IPS DF 6.9 (cell line): ENCODE measurements around the gene XYLT1.

Source experiments
- DNase-seq: peaks from one replicate; pipeline ENCODE4 v3.0.0-alpha.2; 2013; ENCODE audit warnings: low read depth, low spot score
- H3K27ac ChIP-seq: one replicate; pipeline ENCODE4 v1.5.1; 2013; ENCODE audit warnings: low read length, control low read depth
- H3K27me3 ChIP-seq: 2 replicates; pipeline ENCODE4 v1.6.1; 2013; ENCODE audit warnings: mild to moderate bottlenecking, low read length; ENCODE audit not compliant: control insufficient read depth, insufficient read depth
- H3K36me3 ChIP-seq: 2 replicates; pipeline ENCODE4 v1.6.1; 2013; ENCODE audit warnings: low read length; ENCODE audit not compliant: control insufficient read depth, insufficient read depth
- H3K4me1 ChIP-seq: 2 replicates; pipeline ENCODE4 v1.6.1; 2013; ENCODE audit warnings: low read length; ENCODE audit not compliant: control insufficient read depth, insufficient read depth
- H3K4me3 ChIP-seq: 2 replicates; pipeline ENCODE4 v1.5.1; 2013; ENCODE audit warnings: mild to moderate bottlenecking, low read length
- H3K9me3 ChIP-seq: 2 replicates; pipeline ENCODE4 v1.6.1; 2013; ENCODE audit warnings: low read length, inconsistent platforms; ENCODE audit not compliant: control insufficient read depth, insufficient read depth
- WGBS: extraction: QIAGEN DNeasy Blood & Tissue Kit; methylation state at CpG from one replicate; pipeline ENCODE4 v1.1.7; 2013; ENCODE audit warnings: mixed read lengths, missing lambda C conversion rate; ENCODE audit not compliant: insufficient read length, insufficient coverage; 5-methylcytosine and 5-hydroxymethylcytosine counted together

Gene XYLT1

DNA sequence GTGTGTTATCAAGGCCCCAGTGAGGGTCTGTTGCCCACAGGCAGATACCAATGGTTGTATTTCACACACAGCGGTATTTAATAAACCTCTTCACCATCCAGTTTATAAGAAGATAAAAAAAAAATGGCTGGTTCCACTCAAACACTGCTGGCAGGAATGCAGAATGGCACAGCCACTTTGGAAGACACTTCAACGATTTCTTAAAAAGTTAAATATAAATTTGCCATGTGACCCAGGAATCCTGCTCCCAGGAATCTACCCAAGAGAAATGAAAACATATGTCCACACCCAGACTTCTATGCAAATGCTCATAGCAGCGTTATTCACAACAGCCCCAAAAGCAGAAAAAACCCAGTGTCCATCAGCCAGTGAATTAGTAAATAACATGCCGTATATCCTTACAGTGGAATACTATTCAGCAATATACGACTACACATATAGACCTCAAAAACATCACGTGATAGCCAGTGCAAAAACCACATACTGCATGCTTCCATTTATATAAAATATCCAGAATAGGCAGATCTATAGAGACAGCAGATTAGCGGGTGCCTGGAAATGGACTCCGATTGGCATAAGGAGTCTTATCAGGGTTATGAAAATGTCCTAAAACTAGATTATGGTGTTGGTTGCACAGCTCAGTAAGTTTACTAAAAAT, 38.7 kb downstream of the XYLT1 start:
- Histone ChIP-seq H3K9me3 (no peaks in the 10 kb centered on the region; the same call in 1 of the 2 replicates), H3K27ac (no peak overlapping the region), H3K27me3 (no peaks in the 10 kb centered on the region), H3K4me1 (peaks cover 2% of the 10 kb centered on the region), H3K4me3 (no peak overlapping the region), H3K36me3 (no peaks in the 10 kb centered on the region)
- no CpG with 5 or more reads among the region's 8 CpGs for WGBS
- no peak for DNase-seq

DNA sequence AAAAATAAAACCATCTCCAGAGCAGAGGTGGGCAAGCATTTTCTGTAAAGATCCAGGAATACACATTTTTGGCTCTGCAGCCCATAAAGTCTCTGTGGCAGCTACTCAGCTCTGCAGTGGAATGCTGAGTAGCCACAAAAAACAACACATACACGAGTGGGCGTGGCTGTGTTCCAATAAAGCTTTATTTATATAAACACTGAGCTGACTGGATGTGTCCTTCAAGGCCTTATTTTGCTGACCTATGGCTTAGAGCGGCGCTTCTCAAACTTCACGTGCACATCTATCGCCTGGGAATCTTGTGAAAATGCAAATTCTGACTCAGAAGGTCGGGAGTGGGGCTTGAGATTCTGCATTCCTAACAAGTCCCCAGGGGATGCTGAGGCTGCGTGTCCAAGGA, 39.7 kb downstream of the XYLT1 start:
- H3K27ac ChIP-seq = no peak overlapping the region
- H3K27me3 ChIP-seq = no peaks in the 10 kb centered on the region
- H3K36me3 ChIP-seq = no peaks in the 10 kb centered on the region
- DNase-seq = no peak
- no peak overlapping the region for H3K4me3 ChIP-seq
- no CpG with 5 or more reads among the region's 8 CpGs for WGBS
- H3K9me3 ChIP-seq = no peaks in the 10 kb centered on the region; the same call in 1 of the 2 replicates
- H3K4me1 ChIP-seq = peaks cover 2% of the 10 kb centered on the region

GRCh38 chr16:17426451-17426850, 44.3 kb downstream of the XYLT1 start:
- Histone ChIP-seq H3K4me1 (0 out of 2 replicates have a peak, but pooled peaks cover 2% of the 10 kb centered on the region), H3K27me3 (no peaks in the 10 kb centered on the region), H3K4me3 (no peak overlapping the region), H3K9me3 (no peaks in the 10 kb centered on the region), H3K36me3 (no peaks in the 10 kb centered on the region), H3K27ac (no peak overlapping the region)
- DNase-seq = no peak
- WGBS = no CpG with 5 or more reads among the region's 2 CpGs

DNA sequence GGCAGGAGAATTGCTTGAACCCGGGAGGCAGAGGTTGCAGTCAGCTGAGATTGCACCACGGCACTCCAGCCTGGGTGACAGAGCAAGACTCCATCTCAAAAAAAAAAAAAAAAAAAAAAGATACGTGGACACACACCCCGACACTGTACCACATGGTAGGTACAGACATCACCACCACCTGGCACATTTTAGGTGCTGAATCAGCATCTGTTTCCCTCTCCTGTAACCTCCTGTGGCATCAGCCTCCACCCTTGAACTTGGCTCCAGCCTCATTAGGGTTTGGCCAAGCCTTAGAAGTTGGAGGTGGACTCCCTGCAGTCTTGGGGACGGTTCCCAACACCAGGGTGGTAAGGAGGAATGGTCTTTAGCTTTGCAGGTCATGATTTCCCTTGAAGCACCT, 46.0 kb downstream of the XYLT1 start:
- Histone ChIP-seq H3K4me1 (0 out of 2 replicates have a peak, but pooled peaks cover 2% of the 10 kb centered on the region), H3K36me3 (no peaks in the 10 kb centered on the region), H3K27me3 (no peaks in the 10 kb centered on the region), H3K9me3 (no peaks in the 10 kb centered on the region), H3K27ac (no peak overlapping the region), H3K4me3 (no peak overlapping the region)
- no peak for DNase-seq
- WGBS = no CpG with 5 or more reads among the region's 5 CpGs

DNA sequence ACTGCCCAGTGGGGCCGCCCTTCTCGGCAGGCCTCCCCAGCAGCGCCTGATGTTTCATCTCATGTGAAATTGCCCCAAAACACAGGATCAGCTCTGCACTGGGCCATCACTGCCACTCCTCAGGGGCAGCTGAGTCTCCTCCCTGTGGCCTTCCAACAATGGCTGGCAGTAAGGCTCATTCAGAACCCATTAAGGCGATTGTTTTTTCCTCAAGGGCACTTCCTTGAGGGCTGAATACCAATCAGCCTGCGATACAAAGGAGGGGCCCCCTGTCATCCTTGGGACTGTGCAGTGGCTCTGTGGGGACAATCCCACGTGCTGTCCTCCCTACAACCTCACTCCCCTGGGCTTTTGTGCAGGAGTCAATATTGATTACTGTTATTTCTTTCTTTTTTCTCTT, 47.5 kb downstream of the XYLT1 start:
- Histone ChIP-seq H3K36me3 (no peaks in the 10 kb centered on the region), H3K27ac (no peak overlapping the region), H3K4me3 (no peak overlapping the region), H3K9me3 (no peaks in the 10 kb centered on the region), H3K27me3 (no peaks in the 10 kb centered on the region), H3K4me1 (0 out of 2 replicates have a peak, but pooled peaks cover 2% of the 10 kb centered on the region)
- WGBS = no CpG with 5 or more reads among the region's 6 CpGs
- no peak for DNase-seq

- WGBS = no CpG with 5 or more reads among the region's 4 CpGs
- Histone ChIP-seq H3K4me3 (no peak overlapping the region), H3K27ac (no peak overlapping the region), H3K4me1 (peaks cover 7% of the 10 kb centered on the region; the same call in 1 of the 2 replicates), H3K27me3 (no peaks in the 10 kb centered on the region), H3K9me3 (no peaks in the 10 kb centered on the region), H3K36me3 (no peaks in the 10 kb centered on the region)
- DNase-seq = no peak
Measured at GRCh38 chr16:17420816-17421215, 49.9 kb downstream of the XYLT1 start.

- WGBS = no CpG with 5 or more reads among the region's 4 CpGs
- H3K36me3 ChIP-seq = no peaks in the 10 kb centered on the region
- peaks cover 5% of the 10 kb centered on the region; the same call in 1 of the 2 replicates for H3K4me1 ChIP-seq
Measured at GRCh38 chr16:17419266-17419665, 51.5 kb downstream of the XYLT1 start.

DNA sequence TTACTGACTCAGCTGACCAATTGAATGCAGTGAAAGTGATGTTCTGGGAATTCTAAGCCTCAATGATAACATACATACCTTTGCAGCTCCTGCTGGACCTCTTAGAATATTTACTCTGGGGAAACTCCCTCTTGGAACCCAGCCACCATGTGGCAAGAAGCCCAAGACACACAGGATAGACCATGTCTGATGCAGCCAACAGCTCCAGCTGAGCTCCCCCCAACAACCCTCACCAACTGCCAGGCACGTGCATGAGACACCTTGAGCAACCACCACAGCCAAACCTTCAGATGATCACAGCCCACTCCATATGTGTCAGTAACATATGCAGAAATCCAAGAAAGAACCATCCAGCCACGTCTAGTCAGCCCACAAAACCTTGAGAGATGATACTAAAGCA, 53.0 kb downstream of the XYLT1 start:
- Histone ChIP-seq H3K27ac (no peak overlapping the region), H3K27me3 (no peaks in the 10 kb centered on the region), H3K4me3 (no peak overlapping the region), H3K36me3 (no peaks in the 10 kb centered on the region), H3K9me3 (no peaks in the 10 kb centered on the region), H3K4me1 (peaks cover 5% of the 10 kb centered on the region; the same call in 1 of the 2 replicates)
- WGBS = no CpG with 5 or more reads among the region's 2 CpGs
- DNase-seq = no peak

More at GRCh38 chr16:17419266-17419665, 51.5 kb downstream of the XYLT1 start:
- H3K9me3 ChIP-seq = no peaks in the 10 kb centered on the region
- no peak overlapping the region for H3K4me3 ChIP-seq
- H3K27ac ChIP-seq = no peak overlapping the region
- H3K27me3 ChIP-seq = no peaks in the 10 kb centered on the region
- DNase-seq = no peak

DNA sequence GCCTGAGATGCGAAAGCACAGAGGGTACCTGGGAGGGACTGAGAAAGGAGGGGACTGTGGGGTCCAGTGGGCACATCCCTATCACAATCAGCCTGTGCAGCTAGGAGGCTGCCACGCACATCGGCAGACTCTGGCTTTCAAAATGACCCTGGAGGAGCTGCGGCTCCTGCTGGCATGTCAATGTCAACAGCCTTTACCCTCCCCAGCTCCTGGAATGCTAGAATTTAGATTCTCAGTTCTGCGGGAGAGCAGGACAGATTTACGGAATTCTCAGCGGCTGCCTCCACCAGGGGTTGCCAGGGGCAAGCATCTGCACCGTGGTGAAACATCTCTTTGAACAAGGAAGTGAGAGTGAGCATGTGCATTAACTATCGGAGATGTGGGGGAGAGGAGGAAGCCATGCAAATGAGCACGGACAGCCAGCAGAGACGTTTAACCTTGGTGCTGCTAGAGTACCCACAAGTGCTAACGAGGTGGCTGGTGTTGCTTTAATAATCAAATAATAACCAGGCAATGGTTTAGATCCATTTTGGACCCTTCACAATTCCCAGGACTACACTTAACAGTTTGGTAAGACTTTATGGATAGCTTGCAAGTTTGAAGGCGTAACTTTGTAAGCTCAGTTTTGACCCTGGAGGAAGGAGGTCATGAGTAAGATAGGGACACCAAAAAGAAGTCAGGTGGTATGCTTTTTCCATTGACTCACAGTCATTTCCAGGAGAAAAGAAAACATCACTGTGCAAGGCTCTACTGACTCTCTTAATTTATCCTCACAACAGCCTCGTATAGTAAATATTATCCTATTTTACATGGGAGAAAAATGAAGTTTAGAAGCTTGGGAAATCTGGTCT, 54.1 kb downstream of the XYLT1 start:
- DNase-seq = no peak
- no peaks in the 10 kb centered on the region for H3K9me3 ChIP-seq
- H3K4me3 ChIP-seq = no peak overlapping the region
- peaks cover 6% of the 10 kb centered on the region; the same call in 1 of the 2 replicates for H3K4me1 ChIP-seq
- H3K36me3 ChIP-seq = no peaks in the 10 kb centered on the region
- WGBS = no CpG with 5 or more reads among the region's 14 CpGs
- H3K27ac ChIP-seq = no peak overlapping the region
- H3K27me3 ChIP-seq = no peaks in the 10 kb centered on the region

GRCh38 chr16:17414916-17415315, 55.8 kb downstream of the XYLT1 start:
- no peaks in the 10 kb centered on the region for H3K27me3 ChIP-seq
- H3K27ac ChIP-seq = no peak overlapping the region
- WGBS = no CpG with 5 or more reads among the region's 8 CpGs
- H3K36me3 ChIP-seq = no peaks in the 10 kb centered on the region
- no peak overlapping the region for H3K4me3 ChIP-seq
- H3K9me3 ChIP-seq = no peaks in the 10 kb centered on the region
- DNase-seq = no peak
- H3K4me1 ChIP-seq = peaks cover 6% of the 10 kb centered on the region; the same call in 1 of the 2 replicates
